HG02763 (cell line): ENCODE data around the gene AMBRA1.

Experiments used
- ATAC-seq: cut with Tn5 transposase; IDR thresholded peaks from one replicate; pipeline ENCODE4 v1.9.1; 2021; ENCODE audit warnings: mild to moderate bottlenecking, moderate library complexity; ENCODE audit not compliant: unreplicated experiment

Gene AMBRA1

DNA sequence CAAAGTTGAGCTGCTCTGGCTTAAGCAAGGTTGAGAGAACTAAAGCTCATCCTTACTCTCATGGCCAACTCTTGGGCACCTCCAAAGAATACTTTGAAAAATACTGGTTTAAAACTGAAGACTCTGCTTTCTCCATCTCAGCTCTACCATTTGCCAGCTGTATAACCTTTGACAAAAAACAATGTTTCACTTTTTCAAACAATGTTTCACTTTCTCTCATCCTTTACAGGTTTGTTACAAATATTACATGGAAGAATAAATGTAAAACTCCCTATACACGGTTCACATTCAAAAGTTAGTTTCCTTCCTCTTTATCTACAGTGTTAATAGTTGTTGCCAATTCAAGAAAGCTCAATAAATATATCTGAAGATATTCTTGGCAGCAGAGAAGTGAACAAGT, 19.2 kb downstream of the AMBRA1 start:
- ATAC-seq: no peak

DNA sequence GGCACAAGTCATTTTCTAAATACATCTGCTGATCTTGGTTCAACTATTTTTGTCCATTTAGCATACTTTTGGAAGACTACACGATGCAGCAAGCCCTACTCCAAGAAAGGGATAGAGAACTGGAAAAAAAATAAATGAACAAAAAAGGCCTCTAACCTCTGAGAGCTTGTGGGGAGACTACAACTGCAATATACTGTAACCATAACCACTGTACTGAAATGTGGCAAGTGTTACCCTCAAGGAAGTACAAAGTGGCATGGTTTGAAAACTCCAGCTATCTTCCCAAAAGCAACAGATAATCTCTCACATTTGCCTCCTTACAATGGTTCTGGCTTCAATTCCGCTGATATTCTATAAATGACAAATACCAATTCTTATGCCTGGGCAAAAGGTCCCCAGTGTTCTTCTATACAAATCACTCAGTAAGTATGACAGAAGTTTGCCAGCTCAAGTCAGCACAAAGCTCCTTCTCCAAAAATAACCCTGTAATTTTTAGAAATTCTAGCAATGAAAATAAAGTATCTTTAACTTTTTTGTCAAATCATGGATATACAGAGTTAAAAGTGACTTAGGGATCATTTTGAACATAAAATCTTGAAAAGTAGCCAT, 22.9 kb downstream of the AMBRA1 start:
- ATAC-seq: no peak

- ATAC-seq: no peak
Observed at GRCh38 chr11:46565232-46565840, 28.5 kb downstream of the AMBRA1 start.

DNA sequence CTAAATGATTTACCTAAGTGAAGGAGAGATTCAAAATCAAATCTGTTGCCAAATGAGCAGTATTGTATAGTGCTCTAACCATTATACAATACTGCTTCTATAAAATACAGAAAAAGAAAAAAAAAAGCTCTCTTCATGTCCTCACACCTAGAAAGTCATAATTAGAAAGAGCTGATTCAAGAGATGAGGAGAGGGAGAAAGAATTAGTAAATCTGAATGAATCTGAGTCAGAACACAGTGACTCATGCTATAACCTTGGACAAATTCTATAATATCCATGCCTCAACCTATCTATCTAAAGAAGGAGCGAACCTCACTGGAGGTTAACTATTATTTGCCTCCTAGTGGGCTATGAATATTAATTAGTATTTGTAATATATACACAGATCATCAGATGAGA, 29.4 kb downstream of the AMBRA1 start:
- ATAC-seq: no peak

- ATAC-seq: no peak
Observed at GRCh38 chr11:46562527-46562926, 31.3 kb downstream of the AMBRA1 start.

GRCh38 chr11:46560300-46560991, 33.4 kb downstream of the AMBRA1 start:
- no peak for ATAC-seq

DNA sequence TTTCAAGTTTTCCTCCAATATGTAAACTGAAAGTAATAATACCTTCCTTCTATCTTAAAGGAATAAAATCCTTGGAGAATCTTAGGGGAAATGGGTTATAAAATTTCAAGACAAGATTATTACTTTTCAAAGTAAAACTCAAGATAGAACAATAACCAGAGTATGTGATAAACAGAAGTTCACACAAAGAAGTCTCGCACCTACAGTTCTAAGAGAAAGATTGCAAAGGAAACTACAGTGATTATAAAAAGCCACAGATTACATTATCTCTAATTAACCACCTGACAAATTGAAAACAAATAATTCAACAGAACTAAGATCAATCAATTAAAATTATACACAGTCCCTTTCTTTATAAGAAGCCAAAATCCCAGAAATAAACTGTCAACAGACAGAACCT, 34.0 kb downstream of the AMBRA1 start:
- ATAC-seq: no peak

GRCh38 chr11:46557684-46558151, 36.1 kb downstream of the AMBRA1 start:
- ATAC-seq: no peak

DNA sequence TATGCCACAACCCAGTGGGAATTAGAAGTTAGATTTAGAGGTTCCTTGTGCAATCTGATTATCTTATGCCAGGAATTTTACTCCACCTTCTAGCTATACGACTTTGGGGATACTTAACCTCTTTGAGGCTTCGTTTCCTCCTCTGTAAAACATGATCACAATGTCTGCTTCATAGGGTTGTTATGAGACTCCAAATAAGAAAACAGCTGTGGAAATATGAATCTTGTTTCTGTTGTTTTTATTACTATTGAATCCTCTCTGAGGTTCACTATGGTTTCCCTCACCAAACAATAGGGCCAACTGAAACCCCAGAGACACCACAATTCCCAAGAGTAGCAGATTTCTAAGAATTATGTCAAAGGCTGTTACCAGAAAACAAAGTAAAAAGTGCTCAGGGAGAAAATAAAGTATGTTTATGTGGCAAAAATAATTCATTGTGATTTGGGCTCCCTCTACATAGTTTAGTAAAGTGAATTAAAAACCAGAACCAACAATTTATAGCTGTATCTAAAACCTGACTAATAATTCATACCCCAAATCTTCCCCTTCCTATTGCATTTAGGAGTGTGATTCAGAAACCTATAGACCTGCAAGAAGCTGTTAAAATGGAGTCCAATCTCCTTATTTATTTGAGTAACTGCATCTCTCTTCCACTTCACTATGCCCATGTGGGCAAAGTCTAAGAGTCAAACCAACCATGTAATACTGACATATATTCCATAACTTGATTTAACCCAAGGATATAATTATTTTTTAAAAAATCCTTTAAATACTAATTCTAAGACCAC, 38.4 kb downstream of the AMBRA1 start:
- ATAC-seq: no peak

- ATAC-seq: no peak
Observed at GRCh38 chr11:46554213-46555147, 39.3 kb downstream of the AMBRA1 start.

DNA sequence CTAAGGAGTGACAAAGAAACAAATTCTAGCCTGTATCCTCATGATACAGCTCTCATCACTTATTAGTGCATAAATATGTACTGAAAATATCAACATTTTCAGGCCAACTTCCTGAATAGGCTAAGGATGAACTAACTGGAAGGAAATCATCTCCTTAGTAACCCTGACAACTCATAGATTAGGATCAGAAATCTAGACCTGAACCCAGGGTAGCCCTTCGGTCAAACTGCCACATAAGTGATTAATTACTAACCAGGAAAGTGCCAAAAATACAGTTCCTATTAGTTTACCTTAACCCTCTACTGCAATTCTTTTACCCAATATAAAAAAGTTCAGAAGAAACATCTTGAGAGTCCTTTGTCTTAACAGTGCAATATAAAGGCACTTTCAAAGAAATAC, 40.0 kb downstream of the AMBRA1 start:
- ATAC-seq: no peak

GRCh38 chr11:46551261-46551660, 42.6 kb downstream of the AMBRA1 start:
- ATAC-seq: no peak

DNA sequence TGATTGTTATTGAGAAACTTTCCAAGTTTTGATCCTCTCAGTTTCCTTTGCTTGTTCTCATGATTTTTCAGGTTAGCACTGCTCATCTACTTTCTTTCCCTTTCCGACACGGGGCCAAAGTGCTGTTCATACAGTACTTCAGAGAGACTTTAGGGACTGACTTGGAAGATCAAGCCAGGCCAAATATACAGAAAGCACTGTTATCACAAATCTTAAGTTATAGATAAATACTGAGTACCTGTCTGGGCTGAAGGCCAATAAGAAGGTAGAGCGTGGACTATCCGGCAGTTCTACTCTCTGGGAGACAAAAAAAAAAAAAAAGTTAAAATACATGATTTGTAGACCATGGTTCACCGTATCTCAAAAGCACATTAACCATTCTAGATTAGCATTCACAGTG, 46.2 kb downstream of the AMBRA1 start:
- no peak for ATAC-seq

DNA sequence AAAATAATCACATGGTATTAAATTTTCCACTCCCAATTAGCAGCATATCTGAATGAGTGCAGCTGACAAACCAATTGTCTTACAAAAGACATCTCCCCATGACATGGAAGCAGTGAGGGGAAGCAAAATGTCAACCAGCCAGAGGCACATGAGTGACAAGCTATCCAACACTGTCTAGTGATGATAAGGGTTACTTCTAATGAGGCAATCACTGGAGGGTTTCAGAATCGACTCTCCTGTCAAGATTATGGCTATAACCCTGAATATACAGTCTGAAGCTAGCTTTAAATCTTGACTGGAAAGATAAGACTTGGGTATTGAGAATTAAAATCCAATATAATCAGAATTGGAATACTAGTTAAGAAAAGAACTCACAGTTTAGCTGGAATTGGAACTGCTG, 50.3 kb downstream of the AMBRA1 start:
- ATAC-seq: no peak

DNA sequence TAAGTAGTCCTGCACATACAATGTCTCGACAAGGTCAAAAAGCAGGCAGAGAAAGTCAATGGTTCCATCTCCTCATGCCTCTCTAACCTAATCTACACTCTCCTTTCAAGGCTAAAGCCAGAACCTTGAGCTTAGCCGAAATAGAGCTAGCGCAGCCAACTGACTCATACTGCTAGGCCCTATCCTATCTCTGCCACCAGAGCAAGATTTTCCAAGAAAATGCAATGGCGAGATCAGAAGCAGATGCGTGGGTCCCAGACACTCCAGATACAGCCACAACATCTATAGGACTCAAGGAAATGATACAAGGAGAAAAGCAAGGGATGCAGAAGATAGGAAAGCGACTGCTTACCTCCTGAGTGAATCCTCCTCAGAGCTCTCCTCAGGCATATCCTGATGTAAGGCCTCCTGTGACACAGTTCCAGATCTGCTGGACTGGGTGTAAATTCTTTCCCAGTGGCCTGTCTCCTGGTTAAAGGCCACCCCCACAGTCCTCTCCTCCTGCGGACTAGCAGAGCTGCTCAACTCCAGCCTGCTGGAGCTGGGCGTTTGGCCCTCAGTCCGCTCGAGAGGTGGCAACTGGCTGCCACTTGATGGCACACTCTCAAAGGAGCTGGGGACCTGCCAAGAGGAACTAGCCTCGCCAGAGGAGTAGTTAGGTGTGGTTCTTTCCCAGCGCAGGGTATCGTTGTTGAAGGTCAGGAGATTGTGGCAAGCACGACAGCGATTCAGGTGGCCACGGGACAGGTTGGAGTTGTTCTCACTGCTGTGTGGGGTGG, 52.0 kb downstream of the AMBRA1 start:
- no peak for ATAC-seq

DNA sequence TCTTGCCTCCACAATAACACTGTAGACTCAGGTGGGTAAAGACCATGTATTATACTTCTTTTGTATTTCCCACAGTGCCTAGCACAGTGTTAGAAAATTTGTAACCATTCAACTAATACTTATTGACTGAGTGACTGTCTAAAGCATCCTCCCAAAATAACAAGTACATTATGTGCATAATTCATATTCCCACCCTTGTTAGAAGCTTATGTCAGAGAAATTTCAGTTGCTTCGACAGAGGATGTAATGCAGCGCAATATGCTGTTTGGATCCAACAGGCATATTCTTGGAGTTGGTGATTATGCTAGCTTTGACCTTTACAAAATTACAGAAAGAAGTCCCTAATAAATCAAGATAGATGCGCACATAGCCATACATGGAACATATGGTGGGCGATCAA, 53.0 kb downstream of the AMBRA1 start:
- ATAC-seq: no peak

DNA sequence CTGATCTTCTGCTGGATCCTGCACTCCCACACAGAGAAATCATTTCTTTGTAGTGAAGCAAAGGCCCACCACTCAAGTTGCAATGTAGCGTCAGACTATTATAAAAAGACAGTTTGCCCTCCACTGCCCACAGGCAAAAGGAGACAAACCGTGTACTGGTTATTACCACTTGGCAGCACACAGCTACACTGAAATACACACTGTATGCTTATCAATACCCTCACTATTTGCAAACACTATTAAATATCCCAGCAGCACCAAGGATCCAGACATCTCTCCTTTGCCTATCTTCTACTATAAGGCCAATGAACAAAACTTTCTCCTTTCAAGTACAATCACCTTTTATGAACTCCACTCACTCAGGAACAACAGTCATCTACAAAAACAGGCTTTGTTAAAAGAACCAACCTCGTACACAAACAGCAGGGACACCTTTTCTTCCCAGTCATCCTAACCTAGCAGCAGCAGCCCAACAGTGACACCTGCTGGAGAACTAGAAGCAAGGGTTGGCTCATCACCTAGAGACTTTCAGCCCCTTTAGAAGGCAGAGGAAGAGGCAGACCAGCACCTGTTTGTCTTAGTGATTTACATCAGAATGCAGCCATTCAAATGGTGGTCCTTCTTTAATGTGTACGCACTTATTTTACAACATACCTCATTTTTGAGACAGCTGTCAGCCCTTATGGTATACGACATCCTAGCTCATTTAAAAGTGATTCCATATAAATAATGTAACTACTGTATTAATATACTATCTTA, 56.1 kb downstream of the AMBRA1 start:
- ATAC-seq: no peak

DNA sequence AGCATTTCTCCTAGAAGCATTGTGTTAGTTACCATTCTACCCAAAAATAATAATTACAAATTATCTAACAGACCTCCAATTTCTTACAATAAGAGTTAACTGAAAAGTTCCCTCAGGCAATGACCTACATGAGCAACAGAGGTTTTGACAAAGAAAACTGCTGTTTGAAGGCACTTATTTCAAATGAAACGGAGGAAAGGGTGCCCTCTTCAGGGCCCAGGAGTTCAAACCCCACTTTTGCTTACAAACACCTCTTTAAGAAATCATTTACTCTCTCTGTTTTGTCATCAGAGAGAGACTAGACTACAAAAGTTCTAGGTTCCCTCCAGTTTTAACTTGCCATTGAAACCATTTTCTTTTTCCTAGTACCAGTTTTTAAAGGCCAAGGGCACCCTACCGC, 56.7 kb downstream of the AMBRA1 start:
- ATAC-seq: no peak

DNA sequence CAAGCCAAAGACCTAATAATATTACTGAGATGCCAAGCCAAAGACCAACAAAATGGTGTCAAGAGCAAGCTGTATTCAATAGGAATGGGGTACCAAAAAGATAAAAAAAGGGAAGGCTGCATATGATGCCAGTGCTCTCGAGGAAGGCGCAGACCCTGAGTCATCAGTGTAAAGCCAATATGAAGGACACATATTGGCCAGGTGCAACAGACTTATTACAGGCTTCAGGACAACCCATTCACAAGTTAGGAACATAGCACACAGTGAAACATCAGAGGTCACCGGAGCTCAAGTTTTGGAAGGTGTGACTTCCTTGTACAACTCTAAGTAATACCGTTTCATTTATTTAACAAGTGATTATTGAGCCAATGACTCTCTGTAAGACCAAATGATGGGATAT, 58.1 kb downstream of the AMBRA1 start:
- ATAC-seq: no peak
